Esophagus squamous epithelium (tissue), 4 donors: ENCODE measurements around the gene WLS.

Source experiments
- POLR2A ChIP-seq, 4 donors: fragments of 450-650 bp; IDR thresholded peaks; one replicate each; pipeline ENCODE4 v1.6.1; 2017; ENCODE audit warnings: antibody characterized with exemption in 4 of 4, mild to moderate bottlenecking in 4 of 4, moderate library complexity in 3 of 4
- TF ChIP-seq, protein P1 (sequence below), 6 experiments: fragments of 450-650 bp in 4 of 6; fragments of 200-600 bp in 2 of 6; sonication (generic) in 2 of 6; IDR thresholded peaks; one replicate each; pipeline ENCODE4 v1.5.1; 2016 to 2019; ENCODE audit warnings: antibody characterized with exemption in 6 of 6, mild to moderate bottlenecking in 4 of 6, moderate library complexity in 4 of 6

DNA sequence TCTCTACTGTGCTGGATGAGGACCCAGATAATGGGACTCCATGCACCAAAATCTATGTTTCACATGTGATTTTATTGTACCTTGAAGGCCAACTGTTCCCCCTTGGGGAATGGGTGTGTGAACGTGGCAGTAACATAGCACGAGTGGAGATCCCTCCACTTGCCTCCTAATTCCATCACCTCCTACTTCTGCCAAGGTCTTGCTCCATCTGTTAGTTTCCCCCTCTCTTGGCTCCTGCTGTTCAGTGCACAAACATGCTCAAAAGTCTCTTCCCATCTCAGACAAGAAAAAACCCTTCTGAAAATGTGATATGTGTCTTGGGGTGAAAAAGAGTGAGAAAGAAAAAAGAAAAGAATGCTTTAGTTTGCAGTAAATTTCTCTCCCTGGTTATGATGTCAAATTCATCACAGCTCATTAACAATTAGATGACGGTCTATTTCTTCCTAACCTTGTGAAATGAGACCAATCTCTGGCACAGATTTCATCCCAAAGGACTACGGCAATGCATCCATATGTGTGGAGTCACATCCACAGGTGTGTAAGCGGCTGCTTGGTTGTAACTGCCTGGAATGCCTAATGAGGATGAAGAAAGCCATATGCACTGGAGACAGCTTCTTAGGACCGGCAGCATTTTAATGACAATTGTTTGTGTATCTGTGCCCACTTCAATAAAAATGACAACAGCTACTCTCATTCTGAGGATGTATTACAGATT is 102.6 kb downstream of the WLS start:
- TF ChIP-seq, protein P1, sequence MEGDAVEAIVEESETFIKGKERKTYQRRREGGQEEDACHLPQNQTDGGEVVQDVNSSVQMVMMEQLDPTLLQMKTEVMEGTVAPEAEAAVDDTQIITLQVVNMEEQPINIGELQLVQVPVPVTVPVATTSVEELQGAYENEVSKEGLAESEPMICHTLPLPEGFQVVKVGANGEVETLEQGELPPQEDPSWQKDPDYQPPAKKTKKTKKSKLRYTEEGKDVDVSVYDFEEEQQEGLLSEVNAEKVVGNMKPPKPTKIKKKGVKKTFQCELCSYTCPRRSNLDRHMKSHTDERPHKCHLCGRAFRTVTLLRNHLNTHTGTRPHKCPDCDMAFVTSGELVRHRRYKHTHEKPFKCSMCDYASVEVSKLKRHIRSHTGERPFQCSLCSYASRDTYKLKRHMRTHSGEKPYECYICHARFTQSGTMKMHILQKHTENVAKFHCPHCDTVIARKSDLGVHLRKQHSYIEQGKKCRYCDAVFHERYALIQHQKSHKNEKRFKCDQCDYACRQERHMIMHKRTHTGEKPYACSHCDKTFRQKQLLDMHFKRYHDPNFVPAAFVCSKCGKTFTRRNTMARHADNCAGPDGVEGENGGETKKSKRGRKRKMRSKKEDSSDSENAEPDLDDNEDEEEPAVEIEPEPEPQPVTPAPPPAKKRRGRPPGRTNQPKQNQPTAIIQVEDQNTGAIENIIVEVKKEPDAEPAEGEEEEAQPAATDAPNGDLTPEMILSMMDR (IDR thresholded peaks at IDR 0.05), result no peak
- TF ChIP-seq POLR2A (IDR thresholded peaks at IDR 0.05), result no peak
